ENCODE results near the gene CPSF3.

CPSF3 gene

DNA sequence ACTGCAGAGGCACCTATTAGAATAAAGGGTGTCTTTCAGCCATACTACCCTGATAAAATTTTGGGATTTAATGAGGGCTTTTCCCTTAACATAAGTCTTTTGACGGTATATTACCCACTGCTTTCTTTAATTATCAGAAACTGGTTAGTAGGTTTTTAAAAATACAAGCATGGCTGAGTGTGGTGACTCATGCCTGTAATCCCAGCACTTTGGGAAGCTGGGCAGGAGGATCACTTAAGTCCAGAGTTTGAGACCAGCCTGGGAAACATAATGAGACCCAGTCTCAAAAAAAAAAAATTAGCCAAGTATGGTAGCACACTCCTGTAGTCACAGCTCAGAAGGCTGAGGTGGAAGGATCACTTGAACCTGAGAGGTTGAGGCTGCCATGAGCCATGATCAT, 16.1 kb downstream of the CPSF3 start:
- Histone ChIP-seq H3K9me3 (ENCODE audit: insufficient read depth, low read length, severe bottlenecking) (no peaks in the 10 kb centered on the region), H3K4me3 (ENCODE audit: low read depth in 1 of 2, low read length in 2 of 2) (no peak overlapping the region), H3K36me3 (ENCODE audit: insufficient read depth, low read length) (peaks cover 81% of the 10 kb centered on the region), H3K4me1 (ENCODE audit: insufficient read depth, low read length) (no peaks in the 10 kb centered on the region), H3K27me3 (ENCODE audit: insufficient read depth, low read length, poor library complexity) (no peaks in the 10 kb centered on the region), H3K27ac (ENCODE audit: low read length) (no peak overlapping the region), H3K9ac (ENCODE audit: low read depth, low read length) (no peak overlapping the region), H3K4me2 (ENCODE audit: insufficient read depth, low read length) (no peak overlapping the region), H3K79me2 (ENCODE audit: insufficient read depth, low read length) (no peaks in the 10 kb centered on the region), H4K20me1 (ENCODE audit: insufficient read depth, low read length) (no peaks in the 10 kb centered on the region), H2AFZ (ENCODE audit: low read depth, low read length) (no peak overlapping the region)
- TF ChIP-seq EZH2 (IDR thresholded peaks at IDR 0.05; ENCODE audit: borderline replicate concordance, low read depth, low read length, severe bottlenecking): no peak
- TF ChIP-seq, protein P1, sequence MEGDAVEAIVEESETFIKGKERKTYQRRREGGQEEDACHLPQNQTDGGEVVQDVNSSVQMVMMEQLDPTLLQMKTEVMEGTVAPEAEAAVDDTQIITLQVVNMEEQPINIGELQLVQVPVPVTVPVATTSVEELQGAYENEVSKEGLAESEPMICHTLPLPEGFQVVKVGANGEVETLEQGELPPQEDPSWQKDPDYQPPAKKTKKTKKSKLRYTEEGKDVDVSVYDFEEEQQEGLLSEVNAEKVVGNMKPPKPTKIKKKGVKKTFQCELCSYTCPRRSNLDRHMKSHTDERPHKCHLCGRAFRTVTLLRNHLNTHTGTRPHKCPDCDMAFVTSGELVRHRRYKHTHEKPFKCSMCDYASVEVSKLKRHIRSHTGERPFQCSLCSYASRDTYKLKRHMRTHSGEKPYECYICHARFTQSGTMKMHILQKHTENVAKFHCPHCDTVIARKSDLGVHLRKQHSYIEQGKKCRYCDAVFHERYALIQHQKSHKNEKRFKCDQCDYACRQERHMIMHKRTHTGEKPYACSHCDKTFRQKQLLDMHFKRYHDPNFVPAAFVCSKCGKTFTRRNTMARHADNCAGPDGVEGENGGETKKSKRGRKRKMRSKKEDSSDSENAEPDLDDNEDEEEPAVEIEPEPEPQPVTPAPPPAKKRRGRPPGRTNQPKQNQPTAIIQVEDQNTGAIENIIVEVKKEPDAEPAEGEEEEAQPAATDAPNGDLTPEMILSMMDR (IDR thresholded peaks at IDR 0.05; ENCODE audit: borderline replicate concordance, extremely low read depth, low read length, poor library complexity, severe bottlenecking): no peak
- ATAC-seq (ENCODE audit: insufficient read depth, low read depth): no peak
- DNase-seq: no peak

DNA sequence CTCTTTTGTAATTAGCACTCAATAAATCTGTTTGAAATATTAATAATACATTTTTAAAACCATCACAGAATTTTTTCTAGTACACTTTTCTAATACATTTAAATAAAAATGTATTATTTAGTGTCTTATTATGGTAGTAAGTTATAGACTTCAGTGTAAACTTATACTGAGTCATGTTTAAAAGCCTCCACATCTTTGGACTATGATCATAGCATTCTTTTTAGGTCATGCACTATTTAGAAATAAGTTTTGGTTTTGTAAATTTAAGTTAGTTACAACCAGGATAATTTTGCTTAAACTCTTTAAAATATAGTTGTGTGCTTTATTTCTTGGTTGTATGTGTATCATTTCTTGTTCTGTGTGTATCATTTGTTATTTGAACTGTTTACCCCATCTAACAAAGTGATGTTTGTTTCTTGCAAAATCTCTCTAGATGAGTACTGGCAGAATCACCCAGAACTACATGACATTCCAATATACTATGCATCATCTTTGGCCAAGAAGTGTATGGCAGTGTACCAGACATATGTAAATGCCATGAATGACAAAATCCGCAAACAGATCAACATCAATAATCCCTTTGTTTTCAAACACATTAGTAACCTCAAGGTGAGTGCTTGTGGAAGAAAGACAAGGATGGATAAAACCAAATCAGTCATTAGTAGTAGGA, 16.7 kb downstream of the CPSF3 start:
- H4K20me1 ChIP-seq (ENCODE audit: insufficient read depth, low read length): no peaks in the 10 kb centered on the region
- H3K27me3 ChIP-seq (ENCODE audit: insufficient read depth, low read length, poor library complexity): no peaks in the 10 kb centered on the region
- H3K36me3 ChIP-seq (ENCODE audit: insufficient read depth, low read length): peaks cover 82% of the 10 kb centered on the region
- H3K9ac ChIP-seq (ENCODE audit: low read depth, low read length): no peak overlapping the region
- ATAC-seq (ENCODE audit: insufficient read depth, low read depth) (no peak), DNase-seq (no peak)
- no peak overlapping the region for H2AFZ ChIP-seq (ENCODE audit: low read depth, low read length)
- H3K4me1 ChIP-seq (ENCODE audit: insufficient read depth, low read length): no peaks in the 10 kb centered on the region
- no peaks in the 10 kb centered on the region for H3K9me3 ChIP-seq (ENCODE audit: insufficient read depth, low read length, severe bottlenecking)
- TF ChIP-seq EZH2 (IDR thresholded peaks at IDR 0.05; ENCODE audit: borderline replicate concordance, low read depth, low read length, severe bottlenecking): no peak
- TF ChIP-seq, protein P1 (IDR thresholded peaks at IDR 0.05; ENCODE audit: borderline replicate concordance, extremely low read depth, low read length, poor library complexity, severe bottlenecking): no peak
- H3K79me2 ChIP-seq (ENCODE audit: insufficient read depth, low read length): no peaks in the 10 kb centered on the region
- no peak overlapping the region for H3K4me2 ChIP-seq (ENCODE audit: insufficient read depth, low read length)
- H3K4me3 ChIP-seq (ENCODE audit: low read depth in 1 of 2, low read length in 2 of 2): no peak overlapping the region
- H3K27ac ChIP-seq (ENCODE audit: low read length): no peak overlapping the region

DNA sequence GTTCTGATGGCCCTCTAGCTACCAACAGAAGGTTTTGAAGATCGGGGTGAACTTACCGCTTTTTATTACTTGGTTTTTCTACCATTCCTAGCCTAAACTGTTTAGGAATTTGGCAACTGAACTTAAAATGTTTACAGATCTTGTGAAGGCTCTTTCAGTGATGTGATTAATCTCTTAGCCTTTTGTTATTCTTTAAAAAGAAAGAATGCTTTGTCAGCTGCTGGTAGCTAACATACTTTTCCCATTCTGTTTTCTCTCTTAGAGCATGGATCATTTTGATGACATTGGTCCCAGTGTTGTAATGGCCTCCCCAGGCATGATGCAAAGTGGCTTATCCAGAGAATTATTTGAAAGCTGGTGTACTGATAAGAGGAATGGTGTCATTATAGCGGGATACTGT, 18.1 kb downstream of the CPSF3 start:
- H3K4me1 ChIP-seq (ENCODE audit: insufficient read depth, low read length): no peaks in the 10 kb centered on the region
- DNase-seq (no peak), ATAC-seq (ENCODE audit: insufficient read depth, low read depth) (no peak)
- H3K79me2 ChIP-seq (ENCODE audit: insufficient read depth, low read length): no peaks in the 10 kb centered on the region
- no peak overlapping the region for H3K9ac ChIP-seq (ENCODE audit: low read depth, low read length)
- no peak overlapping the region for H2AFZ ChIP-seq (ENCODE audit: low read depth, low read length)
- H3K9me3 ChIP-seq (ENCODE audit: insufficient read depth, low read length, severe bottlenecking): no peaks in the 10 kb centered on the region
- H3K4me2 ChIP-seq (ENCODE audit: insufficient read depth, low read length): no peak overlapping the region
- H3K27me3 ChIP-seq (ENCODE audit: insufficient read depth, low read length, poor library complexity): no peaks in the 10 kb centered on the region
- no peak for TF ChIP-seq EZH2 (IDR thresholded peaks at IDR 0.05; ENCODE audit: borderline replicate concordance, low read depth, low read length, severe bottlenecking)
- TF ChIP-seq, protein P1 (IDR thresholded peaks at IDR 0.05; ENCODE audit: borderline replicate concordance, extremely low read depth, low read length, poor library complexity, severe bottlenecking): no peak
- no peak overlapping the region for H3K4me3 ChIP-seq (ENCODE audit: low read depth in 1 of 2, low read length in 2 of 2)
- no peak overlapping the region for H3K27ac ChIP-seq (ENCODE audit: low read length)
- peaks cover 81% of the 10 kb centered on the region for H3K36me3 ChIP-seq (ENCODE audit: insufficient read depth, low read length)
- H4K20me1 ChIP-seq (ENCODE audit: insufficient read depth, low read length): no peaks in the 10 kb centered on the region
